GM18499 (cell line): ENCODE measurements around the gene KCNQ1.

Experiments used
- ATAC-seq: cut with Tn5 transposase; IDR thresholded peaks from one replicate; pipeline ENCODE4 v1.9.1; 2021; ENCODE audit warnings: moderate number of reproducible peaks; ENCODE audit not compliant: insufficient read depth, unreplicated experiment

Gene KCNQ1

DNA sequence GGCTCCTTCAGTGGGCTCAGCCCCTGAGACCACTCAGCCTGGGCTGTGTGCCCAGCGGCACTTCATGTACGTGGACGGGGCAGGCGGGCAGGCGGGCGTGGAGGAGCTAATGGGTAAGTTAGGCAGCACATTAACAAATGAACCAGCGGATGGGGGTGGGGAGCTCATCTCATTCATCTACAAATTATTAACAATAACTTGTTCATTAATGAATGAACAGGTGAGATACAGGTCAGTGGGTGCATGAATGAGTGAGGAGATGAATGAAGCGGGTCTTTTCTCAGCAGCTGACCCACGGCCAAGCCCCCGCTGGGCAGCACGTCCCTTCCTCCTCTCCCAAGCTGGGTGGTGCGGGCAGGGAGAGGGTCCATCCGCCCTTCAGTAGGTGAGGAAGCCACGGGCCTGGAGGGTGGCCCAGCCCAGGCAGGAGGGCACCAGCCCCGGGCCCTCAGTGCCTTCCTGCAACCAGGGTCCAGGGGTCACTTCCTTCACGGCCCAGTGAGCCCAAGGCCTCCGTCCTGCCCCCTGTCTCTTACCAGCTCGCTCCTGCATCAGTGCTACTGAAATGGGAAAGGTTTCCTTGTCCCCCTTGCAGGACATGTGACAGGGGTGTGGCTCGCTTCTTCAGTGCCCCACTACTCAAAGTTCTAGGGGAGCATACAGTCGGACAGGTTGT, 315.5 kb downstream of the KCNQ1 start:
- ATAC-seq, result no peak

DNA sequence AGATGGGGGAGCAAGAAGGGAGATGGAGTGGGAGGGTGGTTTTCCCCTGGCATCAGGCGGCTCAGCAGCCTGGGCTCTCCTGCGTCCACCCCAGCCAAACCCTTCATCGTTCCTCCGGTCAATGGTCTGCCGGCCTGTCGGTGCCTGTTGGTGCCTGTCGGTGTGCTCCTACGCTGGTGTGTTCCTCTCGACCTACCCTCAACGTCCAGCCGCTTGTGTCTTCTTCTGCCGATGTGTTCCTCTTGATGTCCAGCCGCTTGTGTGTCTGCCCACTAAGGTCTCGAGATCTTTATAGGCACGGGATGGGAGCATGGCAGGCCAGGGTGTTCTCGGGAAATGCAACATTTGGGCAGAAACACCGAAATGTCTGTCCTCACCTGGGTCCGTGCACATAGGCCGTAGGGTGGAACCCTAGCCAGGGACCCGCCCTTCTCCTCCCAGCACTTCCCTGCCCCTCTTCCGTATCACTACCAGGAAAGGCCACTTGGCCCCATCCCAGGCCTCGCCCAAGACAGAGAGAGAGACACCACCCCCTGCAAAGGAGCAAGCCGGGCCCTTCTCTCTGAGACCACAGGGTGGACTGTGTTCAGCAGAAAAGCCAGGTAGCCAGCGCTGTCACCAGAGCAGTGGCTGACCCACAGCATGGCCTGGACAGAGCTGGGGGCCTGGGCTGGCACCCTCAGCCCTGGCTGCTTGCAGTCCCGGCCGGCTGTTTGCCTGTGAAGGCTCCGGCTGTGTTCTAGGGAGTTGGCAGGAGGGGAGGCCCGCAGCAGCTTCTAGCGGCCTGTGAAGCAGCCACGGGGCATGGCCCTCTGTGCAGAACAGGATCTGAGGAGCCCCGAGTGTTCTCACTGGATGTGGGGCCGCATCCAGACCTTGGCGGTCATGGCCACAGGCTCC, 316.6 kb downstream of the KCNQ1 start:
- no peak for ATAC-seq

DNA sequence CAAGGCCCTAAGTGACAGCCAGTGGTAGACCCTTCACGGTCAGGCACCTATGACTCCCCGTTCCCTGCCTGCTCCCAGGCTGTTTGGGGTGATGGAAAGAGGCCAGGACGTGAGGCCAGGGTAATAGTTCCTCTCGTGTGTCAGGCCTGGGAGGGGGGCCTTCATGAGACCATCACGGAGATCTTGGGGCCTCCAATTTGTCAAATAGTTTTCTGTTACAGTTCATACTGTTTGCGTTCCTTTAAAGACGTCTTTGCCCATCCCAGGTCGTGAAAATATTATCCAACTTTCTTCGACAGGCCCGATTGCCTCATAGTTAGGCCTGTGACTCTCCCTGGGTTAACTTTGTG, 317.2 kb downstream of the KCNQ1 start:
- ATAC-seq, result no peak

DNA sequence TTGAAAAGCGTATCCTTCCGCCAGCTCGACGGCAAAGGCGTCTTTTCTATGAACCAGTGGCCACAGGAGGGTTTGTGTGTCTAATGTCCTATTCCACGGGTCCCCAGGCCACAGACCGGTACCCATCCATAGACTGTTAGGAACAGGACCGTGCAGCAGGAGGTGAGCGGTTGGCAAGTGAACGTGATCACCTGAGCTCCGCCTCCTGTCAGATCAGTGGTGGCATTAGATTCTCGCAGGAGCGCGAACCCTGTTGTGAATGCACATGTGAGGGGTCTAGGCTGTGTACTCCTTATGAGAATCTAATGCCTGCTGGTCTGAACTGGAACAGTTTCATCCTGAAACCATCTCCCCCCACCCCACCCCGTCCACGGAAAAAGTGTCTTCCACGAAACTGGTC, 317.6 kb downstream of the KCNQ1 start:
- ATAC-seq, result no peak

DNA sequence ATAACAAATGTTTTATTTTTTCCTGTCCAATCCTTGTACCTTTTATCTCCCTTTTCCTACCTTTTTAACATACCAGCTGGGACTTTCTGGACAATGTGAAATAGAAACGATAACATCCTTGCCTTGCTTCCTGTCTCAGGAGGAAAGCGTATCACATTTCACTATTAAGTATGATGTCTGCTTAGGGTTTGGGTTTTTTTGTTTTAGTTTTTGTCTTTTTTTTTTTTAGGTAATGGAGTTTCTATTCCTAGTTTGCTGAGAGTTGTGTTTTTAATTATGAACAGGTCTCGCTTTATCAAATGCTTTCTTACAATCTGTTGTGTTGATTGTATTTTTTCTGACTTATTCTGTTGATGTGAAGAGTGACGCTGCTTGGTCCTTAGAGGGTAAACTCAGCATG, 319.2 kb downstream of the KCNQ1 start:
- no peak for ATAC-seq

DNA sequence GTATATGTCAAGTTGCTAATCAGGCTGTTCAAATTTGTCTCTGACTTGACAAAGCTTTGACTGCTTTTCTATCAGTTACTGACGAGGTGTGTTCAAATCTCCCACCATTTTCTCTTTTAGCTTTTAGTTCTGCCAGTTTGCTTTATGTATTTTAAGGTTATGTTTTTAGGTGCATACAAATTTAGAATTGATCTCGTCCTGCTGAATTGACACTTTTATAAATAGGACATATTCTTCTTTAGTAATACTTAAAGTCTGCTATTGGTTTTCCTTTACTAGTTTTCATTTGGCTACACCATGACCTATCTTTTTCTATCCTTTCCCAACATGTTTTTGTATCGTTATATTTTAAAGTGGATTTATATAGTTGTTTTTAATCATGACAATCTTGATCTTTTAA, 320.7 kb downstream of the KCNQ1 start:
- no peak for ATAC-seq

DNA sequence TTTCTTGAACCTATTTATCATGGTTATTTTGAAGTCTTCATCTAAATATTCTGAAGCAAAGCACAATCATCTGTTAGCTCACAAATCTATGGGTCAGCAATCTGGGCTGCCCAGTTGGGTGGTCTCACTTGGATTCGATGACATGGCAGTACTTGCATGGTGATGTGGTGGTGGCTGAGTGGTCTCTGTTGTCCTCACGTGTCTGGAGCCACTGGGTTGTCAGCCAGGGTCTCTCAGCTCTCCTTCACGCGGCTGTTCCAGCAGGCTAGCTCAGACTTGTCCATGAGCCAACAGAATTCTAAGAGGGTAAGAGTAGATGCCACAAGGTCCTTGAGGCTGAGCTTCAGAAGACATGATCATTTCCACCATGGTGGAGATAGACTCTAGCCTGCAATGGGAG, 321.4 kb downstream of the KCNQ1 start:
- no peak for ATAC-seq

DNA sequence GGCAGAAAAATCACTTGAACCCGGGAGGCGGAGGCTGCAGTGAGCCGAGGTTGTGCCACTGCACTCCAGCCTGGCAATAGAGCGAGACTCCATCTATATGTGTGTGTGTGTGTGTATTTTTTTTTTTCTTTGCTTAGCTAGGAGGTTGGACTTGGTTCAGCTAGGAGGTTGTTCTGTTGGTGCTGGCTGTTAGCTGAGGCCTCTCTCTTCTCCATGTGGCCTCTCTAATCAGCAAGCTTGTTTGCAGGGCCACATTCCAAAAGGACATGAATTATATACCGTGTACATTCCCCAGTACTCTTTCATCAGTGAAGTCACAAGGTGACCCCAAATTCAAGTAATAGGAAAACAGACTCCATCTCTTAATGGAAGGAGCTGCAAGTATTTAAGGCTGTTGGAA, 322.3 kb downstream of the KCNQ1 start:
- no peak for ATAC-seq

DNA sequence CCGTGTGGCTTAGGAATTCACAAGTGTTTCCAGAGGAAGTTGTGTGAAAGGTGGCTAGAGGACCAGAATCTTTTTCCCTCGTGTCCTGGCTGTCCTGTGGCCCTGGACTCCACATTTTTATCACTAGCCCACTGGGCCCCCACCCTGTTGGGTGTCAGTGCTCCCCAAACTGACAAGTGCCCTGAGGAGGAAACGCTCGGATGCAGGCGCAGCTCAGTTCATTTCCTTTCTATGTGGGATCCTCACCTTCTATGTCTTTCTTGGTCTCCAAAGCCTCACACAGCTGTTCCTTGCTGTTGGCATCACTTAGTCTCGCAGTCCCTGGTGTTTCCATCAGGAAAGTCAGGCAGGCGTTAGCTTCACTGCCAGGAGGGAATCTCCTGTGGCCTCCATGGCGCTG, 323.0 kb downstream of the KCNQ1 start:
- no peak for ATAC-seq

DNA sequence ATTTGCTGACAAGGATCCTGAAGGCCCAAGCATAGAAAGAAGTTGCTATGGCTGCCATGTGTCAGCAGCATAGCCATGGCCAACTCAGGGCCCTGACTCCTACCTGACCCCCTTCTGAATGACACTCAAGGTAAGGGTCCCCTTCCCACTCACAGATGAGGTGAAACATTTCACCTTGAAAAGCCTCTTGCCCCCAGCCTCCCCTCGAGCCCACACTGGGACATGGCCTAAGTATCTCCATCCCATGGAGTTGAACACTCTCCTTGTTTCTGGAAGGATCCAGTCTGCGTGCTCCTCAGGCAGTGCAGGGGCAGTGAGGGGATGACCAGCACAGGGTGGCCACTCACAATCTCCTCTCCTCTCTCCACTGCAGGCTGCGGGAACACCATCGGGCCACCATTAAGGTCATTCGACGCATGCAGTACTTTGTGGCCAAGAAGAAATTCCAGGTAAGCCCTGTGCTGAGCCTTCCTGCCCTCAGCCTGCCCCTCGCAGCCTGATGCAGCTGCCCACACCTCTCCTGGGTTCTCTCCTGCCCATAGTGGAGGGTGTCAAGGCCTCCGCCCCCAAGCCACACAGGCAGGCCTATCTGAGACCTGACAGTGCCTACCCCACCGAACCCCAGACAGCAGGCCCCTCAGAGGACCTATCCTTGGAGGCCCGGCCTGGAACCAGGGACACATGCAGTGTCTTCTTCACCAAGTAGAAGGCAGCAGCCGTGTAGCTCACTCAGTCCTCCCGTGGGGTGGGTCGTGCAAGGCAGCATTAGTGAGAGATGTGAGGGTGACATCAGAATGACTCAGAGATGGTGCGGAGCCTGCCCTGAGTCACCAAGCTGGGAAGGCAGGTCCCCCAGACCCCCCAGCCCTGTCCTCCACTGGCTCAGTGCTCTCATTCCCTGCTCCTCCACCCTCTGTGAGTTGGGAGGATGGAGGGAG, 323.9 kb downstream of the KCNQ1 start:
- ATAC-seq, result no peak

DNA sequence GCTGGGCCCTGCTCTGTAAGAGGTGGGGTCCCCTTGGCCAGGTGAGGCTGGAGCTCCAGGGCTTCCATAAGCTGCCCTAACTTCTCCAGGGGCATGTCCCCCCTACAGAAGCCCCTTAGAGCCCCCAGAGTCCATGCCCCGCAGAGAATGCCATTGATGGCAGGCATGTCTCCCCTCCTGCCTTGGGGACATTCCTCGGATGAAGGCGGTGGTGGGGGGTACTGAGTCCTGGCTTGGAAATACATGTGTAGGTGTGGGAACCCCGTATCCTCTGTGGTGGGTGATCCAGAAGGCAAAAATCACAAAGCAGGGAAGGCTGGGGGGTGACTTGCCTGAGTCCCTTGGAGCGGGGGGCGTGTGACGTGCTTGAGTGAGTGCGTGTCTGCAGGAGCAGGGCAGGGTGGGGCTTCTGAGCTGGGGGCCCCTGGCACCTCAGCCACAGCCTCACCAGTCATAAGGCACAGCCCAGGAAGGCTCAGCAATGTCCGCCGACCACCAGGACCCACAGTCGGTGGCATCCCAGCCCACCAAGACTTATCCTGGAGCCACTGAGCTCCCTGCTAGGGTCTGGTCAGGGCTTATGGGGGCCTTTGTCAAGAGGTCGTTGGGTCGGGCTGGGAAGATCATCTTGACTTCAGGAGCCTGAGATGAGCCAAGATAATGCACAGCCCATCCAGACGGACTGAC, 324.7 kb downstream of the KCNQ1 start:
- ATAC-seq, result no peak

DNA sequence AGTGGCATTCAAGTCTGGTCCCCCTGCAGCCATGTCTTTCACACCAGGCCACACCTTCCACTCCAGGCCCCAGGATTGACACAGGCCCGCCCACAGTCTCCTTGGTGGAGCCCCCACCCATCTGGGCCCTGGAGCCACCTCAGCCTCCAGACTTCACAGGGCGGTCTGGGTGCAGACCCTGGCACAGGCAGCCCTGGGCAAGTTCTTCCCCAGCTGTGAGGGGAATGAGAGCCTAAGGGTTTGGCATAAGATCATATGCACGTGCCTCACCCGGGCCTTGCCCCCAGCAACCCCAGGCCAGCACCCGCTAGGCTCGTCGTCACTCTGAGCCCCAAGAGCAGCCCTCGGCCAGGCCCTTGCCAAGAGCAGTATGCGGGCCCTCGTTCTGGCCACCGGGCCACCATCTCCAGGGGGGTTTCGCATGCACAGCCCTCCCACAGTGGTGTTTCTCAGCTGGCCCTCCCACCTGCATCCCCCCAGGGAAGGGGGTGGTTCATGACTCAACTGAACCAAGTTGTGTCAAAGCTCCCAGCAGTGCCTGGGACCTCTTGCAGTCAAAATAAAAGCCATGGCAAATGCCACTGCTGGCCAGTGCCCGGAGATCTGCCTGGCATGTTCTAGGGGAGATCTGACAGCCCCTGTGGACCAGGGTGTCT, 325.4 kb downstream of the KCNQ1 start:
- no peak for ATAC-seq

DNA sequence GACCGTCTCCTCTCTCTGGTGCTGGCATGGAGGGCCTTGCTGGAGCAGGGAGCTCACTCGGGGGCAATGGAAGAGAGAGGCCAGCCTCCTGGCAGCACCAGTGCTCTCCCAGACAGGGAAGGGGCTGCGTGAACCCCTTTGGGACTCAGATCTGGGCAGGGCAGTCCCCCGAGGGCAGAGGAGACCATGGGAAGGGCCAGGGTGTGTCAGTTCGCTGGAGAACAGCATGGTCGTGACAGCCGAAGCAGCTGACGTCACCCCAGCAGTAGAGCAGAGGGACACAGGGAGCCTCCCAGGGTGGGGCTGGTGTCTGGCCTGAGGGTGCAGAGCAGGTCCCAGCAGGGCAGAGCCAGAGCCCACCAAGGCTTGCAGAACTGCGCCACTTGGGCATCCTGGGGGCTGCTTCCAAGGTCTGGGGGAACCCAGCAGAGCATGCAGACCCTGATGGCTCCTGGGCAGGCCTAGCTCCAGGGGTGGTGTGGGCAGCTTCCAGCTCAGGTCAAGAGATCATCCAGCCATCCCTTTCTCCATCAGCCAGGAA, 326.0 kb downstream of the KCNQ1 start:
- no peak for ATAC-seq

DNA sequence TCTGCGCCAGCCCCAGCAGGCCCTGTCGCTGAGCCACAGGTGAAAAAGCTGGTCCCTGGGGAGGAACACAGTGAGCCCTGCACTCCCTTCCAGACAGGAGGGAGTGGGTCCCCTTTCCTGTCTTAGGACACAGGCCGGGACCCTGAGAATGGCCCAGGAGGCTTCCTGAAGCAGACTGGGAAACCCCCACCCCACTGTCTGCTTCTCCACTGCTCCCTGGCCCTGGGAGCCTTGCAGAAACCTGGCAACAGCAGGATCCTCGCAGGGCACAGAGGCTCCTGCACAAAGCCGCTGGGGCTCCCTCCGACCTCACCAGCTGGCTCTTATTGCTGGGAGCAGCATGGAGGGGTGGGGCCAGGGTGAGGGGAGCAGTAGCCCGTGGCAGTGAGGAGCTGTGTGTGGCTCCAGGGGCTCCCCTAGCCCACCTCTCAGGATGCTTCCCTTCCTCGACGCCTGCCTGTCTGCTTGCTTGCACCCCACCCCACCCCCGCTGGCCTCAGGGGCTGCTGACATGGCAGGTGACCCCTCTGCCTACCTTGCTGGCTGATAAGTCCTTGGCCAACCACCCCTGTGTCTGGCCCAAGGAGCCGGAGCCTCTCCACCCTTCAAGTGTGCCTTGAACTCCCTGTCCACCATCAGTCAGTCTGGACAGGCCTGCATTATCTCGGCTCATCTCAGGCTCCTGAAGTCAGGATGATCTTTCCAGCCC, 327.1 kb downstream of the KCNQ1 start:
- ATAC-seq, result no peak

DNA sequence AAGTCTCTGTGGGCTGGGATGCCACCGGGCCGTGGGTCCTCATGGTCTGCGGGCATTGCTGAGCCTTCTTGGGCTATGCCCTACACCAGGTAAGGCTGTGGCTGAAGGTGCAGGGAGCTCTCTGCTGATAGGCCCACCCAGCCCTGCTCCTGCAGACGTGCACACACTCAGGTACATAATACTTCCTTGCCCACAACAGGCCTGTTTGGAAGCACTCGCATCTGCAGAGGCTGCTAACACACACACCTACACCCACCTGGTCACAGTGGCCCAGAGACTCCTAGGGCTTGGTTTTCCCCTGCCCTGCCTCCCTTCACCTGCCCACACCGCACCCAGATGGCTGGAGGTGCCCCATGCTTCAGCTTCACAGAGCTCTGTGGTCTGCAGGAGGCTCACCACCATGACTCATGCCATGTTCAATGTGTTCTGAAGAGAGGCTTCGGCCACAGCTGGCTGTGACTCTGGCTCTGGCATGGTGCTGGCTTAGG, 327.8 kb downstream of the KCNQ1 start:
- no peak for ATAC-seq

DNA sequence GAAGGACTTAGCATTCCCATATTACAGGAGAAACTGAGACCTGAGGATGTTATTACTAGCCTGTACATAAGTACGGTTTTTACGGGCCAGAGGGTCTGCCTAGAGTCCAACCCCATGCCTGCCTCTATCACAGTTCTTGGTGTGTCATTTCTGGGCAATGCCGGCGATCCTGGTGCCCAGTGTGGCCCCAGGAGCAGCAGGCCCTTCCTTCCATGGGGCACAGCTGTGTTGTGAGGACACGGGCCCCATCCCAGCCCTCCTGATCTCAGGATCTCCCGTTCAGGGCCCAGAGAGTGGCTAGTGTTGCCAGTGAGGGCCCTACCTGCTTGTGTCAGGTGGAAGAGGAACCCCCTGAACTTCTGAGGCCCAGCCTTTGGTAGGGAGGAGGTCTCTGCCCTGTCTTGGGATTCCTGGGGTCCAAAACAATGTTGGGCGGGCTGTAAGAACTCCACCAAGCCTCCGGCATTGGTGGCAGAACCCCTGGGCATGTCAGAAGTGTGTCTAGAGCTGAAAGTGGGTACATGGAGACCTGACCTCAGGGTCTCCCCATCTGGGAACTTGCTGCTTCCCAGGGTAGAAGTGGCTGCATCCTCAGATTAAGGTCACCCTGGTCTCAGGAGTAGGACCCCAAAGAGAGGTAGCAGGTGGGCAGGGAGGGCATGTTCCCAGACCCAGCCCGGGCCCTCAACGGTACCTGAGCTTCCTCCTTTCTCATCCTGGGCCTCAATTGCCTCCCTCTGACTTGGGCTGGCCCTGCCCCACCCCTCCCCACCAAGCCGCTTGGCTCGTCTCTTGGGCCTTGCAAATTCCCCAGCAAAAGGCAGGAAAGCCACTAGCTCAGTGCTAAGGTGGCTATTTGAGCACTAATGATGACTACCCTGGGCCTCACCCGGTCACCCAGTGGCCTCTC, 329.6 kb downstream of the KCNQ1 start:
- ATAC-seq, result no peak

DNA sequence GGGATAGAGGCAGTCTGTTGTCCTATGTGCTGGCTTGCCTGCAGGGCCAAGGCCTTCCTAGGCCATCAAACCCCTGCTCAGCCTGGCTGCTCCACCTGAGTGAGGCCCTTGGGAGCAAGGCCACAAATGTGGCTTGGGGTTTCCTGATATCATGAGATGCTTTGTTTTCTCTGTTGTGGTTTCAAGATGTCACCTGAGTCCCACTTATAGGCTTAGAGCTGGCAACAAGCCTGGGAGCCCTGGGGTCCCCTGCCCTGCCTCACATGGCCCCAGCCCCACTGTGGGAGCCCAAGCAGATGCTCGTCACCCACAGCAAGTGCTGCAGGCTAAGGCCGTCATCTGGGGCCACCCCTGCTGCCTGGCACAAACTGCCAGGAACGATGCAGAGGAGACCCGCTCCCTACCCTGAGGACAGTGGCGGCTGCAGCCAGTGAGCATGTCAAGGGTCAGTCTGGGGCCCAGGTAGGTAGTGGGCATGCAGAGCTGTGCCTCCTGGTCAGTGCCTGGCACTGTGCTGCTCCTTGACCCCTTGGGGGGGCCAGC, 330.3 kb downstream of the KCNQ1 start:
- no peak for ATAC-seq
